Testis (tissue), 3 donors: ENCODE measurements around the gene RIMS1. TPM values are rescaled to one million over a fixed set of nuclear protein-coding genes. Genes with fewer than 3 reads are reported as not detected.

Experiments used
- DNase-seq: peaks from one replicate; pipeline ENCODE4 v3.0.0-alpha.2; 2019
- H3K27ac ChIP-seq, 2 donors: fragments of 200-600 bp; sonication (generic); one replicate each; pipeline ENCODE4 v1.5.1; 2019
- H3K27me3 ChIP-seq: fragments of 200-600 bp; sonication (generic); one replicate; pipeline ENCODE4 v1.5.1; 2019
- H3K36me3 ChIP-seq: fragments of 200-600 bp; sonication (generic); one replicate; pipeline ENCODE4 v1.5.1; 2017; ENCODE audit warnings: low read depth; ENCODE audit errors: missing control alignments
- H3K4me1 ChIP-seq: fragments of 200-600 bp; sonication (generic); one replicate; pipeline ENCODE4 v1.5.1; 2019
- H3K4me3 ChIP-seq, 2 donors: fragments of 200-600 bp; sonication (generic); one replicate each; pipeline ENCODE4 v1.5.1; 2017 to 2019
- H3K9me3 ChIP-seq: fragments of 200-600 bp; sonication (generic); one replicate; pipeline ENCODE4 v1.5.1; 2017
- POLR2A ChIP-seq: fragments of 450-650 bp; IDR thresholded peaks from one replicate; pipeline ENCODE4 v1.6.1; 2017; ENCODE audit warnings: antibody characterized with exemption, mild to moderate bottlenecking, moderate library complexity
- WGBS, 2 donors: methylation state at CpG; one replicate each; pipeline ENCODE4 v1.1.5; 2018; 5-methylcytosine and 5-hydroxymethylcytosine counted together
- intact Hi-C: fragments of 100-400 bp; cut with DNase I; formaldehyde crosslinking; loops from one replicate; pipeline ENCODE4 v1.15.1; 2023; ENCODE audit warnings: low total_unique reads
- polyA plus RNA-seq: library from polyadenylated mRNA; stranded (reverse); fragments of 350-450 nt; fragmentation: Illumina TruSeq; extraction: RNeasy Lipid Tissue Mini Kit (QIAGEN cat#74804); gene quantifications from one replicate; pipeline ENCODE4 v1.2.3, GENCODE V29; 2014; ENCODE audit warnings: low read depth, low replicate concordance; ENCODE audit not compliant: insufficient read depth
- total RNA-seq, 2 donors: library from RNA; depleted of rRNA; stranded (reverse); fragments of >200 nt; gene quantifications; one replicate each; pipeline ENCODE4 v1.2.3, GENCODE V29; 2016
- TF ChIP-seq, protein P1 (sequence below), 3 experiments: fragments of 450-650 bp in 2 of 3; fragments of 200-600 bp in 1 of 3; sonication (generic) in 1 of 3; IDR thresholded peaks; one replicate each; pipeline ENCODE4 v1.5.1; 2016 to 2019; ENCODE audit warnings: antibody characterized with exemption in 3 of 3, mild to moderate bottlenecking in 2 of 3, moderate library complexity in 1 of 3

RIMS1 gene
- total and polyA plus RNA-seq, 3 donors from 2014 or later: 10.0 to 40.9 (median 40.6) TPM

DNA sequence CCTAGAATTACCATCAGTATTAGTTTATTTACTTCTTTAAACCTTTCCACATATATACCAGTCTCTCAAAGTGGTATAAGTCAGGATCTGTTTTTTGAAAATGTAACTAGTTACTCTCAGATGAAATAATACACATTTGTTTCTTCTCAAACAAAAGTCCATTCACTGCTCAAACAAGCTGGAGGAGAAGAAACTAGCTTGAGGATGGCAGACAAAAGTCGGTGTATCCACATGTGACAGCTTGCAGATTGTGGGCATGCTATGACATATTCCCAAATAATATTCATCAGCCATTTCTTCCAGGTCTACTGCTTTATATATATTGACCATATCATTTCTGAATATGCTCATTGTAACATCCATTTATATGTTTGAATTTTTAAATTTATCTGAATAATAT lies 538.1 kb downstream of the RIMS1 start:
- WGBS, 2 donors: 60 to 63% methylated on average over 1 of the region's 1 CpG
- H3K36me3 ChIP-seq: no peaks in the 10 kb centered on the region
- intact Hi-C loops: no loop called here
- DNase-seq: no peak
- TF ChIP-seq POLR2A: no peak
- TF ChIP-seq, protein P1, sequence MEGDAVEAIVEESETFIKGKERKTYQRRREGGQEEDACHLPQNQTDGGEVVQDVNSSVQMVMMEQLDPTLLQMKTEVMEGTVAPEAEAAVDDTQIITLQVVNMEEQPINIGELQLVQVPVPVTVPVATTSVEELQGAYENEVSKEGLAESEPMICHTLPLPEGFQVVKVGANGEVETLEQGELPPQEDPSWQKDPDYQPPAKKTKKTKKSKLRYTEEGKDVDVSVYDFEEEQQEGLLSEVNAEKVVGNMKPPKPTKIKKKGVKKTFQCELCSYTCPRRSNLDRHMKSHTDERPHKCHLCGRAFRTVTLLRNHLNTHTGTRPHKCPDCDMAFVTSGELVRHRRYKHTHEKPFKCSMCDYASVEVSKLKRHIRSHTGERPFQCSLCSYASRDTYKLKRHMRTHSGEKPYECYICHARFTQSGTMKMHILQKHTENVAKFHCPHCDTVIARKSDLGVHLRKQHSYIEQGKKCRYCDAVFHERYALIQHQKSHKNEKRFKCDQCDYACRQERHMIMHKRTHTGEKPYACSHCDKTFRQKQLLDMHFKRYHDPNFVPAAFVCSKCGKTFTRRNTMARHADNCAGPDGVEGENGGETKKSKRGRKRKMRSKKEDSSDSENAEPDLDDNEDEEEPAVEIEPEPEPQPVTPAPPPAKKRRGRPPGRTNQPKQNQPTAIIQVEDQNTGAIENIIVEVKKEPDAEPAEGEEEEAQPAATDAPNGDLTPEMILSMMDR (IDR thresholded peaks at IDR 0.05): no peak
- H3K27me3 ChIP-seq: no peaks in the 10 kb centered on the region
- no peaks in the 10 kb centered on the region for H3K4me1 ChIP-seq
- no peak overlapping the region for H3K27ac ChIP-seq
- no peaks in the 10 kb centered on the region for H3K9me3 ChIP-seq
- no peak overlapping the region for H3K4me3 ChIP-seq

DNA sequence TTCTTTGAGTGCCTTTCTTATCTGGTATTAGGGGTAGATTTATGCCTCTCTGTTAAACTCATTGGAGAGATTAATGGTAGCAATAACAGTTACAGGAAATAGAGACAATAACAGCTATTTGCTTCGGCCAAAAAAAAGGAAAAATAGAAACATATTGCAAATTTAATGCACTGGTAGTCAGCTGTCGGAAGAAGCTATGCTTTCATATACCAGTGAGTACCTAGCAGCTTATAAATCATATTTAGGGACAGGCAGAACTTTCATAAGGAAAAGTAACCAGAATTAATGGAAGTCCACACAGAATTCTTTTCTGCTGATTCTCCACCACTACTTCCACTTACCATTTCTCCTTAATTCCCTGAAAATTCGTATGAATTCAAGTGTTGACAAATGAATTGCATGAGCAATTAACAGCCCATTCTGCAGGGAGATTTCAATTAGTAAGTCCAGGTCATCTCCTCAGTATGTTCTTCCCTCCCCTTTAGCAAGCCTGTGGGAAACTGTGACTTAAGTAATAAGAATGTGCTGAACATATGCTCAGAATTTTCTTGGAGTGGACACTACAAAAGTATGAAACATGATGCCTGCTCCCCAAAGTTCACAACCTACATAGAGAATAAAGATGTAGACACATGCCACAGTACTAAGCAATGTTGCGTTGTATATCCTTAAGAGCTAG lies 538.8 kb downstream of the RIMS1 start:
- Histone ChIP-seq H3K36me3 (no peaks in the 10 kb centered on the region), H3K4me3 (no peak overlapping the region), H3K4me1 (no peaks in the 10 kb centered on the region), H3K9me3 (no peaks in the 10 kb centered on the region), H3K27me3 (no peaks in the 10 kb centered on the region), H3K27ac (no peak overlapping the region)
- TF ChIP-seq, protein P1 (IDR thresholded peaks at IDR 0.05): no peak
- TF ChIP-seq POLR2A: no peak
- intact Hi-C loops: no loop called here
- WGBS, 2 donors: 54 to 59% methylated on average over 4 of the region's 4 CpGs
- DNase-seq: no peak

DNA sequence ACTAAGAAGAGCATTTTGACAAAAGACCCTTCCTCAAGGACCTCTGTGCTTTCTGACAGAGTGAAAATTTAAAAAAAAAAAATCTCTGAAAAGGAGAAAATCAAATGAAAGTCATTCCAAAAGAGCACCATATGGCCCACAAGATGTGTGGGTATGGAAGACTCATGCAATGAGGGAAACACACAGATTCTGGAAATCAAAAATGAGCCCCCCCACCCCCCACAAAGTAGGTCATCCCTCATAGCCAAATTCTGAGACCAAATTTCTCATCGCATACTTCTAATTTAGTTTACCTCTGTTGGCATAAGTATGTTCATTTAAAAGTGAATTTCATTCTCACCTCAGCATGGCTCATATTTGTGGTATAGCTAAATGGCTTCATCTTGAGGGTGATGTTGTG lies 554.3 kb downstream of the RIMS1 start:
- H3K36me3 ChIP-seq: no peaks in the 10 kb centered on the region
- intact Hi-C loops: no loop called here
- 92 to 95% methylated on average over 1 of the region's 1 CpG for WGBS, 2 donors
- no peaks in the 10 kb centered on the region for H3K27me3 ChIP-seq
- no peak overlapping the region for H3K27ac ChIP-seq
- no peaks in the 10 kb centered on the region for H3K4me1 ChIP-seq
- no peak for TF ChIP-seq POLR2A
- TF ChIP-seq, protein P1 (IDR thresholded peaks at IDR 0.05): no peak
- H3K9me3 ChIP-seq: no peaks in the 10 kb centered on the region
- no peak overlapping the region for H3K4me3 ChIP-seq
- DNase-seq: no peak

DNA sequence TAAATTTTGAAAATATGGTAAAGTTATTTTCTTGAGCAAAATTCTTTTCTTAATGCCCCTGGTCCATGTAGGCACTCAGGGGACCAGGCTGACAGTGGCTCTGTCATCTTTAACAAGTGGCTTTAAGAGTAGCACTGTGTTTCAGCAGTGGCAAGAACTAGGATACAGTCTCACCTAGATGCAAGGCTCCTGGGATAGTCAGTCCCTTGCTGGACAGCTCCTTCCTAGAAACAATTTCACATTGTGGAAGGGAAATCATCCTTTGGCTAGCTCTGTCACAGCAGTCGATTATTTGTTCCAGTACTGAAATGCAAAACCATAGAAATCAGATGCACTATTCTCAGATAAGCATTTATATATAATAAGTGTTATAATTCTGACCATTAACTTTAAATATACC lies 560.1 kb downstream of the RIMS1 start:
- Histone ChIP-seq H3K36me3 (no peaks in the 10 kb centered on the region), H3K27ac (no peak overlapping the region), H3K4me3 (no peak overlapping the region), H3K27me3 (no peaks in the 10 kb centered on the region), H3K9me3 (no peaks in the 10 kb centered on the region), H3K4me1 (no peaks in the 10 kb centered on the region)
- no peak for DNase-seq
- WGBS, 2 donors: 37 to 56% methylated on average over 1 of the region's 1 CpG
- no peak for TF ChIP-seq POLR2A
- TF ChIP-seq, protein P1 (IDR thresholded peaks at IDR 0.05): no peak
- intact Hi-C loops: no loop called here
